ENCODE measurements around the gene IKZF5. TPM values are rescaled to one million over a fixed set of nuclear protein-coding genes. Genes with fewer than 3 reads are reported as not detected.

IKZF5 gene
- polyA plus RNA-seq, 3 donors: 8.6 to 12.8 (median 9.8) TPM

GRCh38 chr10:123043409-123043925 is 34.9 kb upstream of the IKZF5 start:
- Histone ChIP-seq H3K79me2 (ENCODE audit: insufficient read depth, low read length) (no peaks in the 10 kb centered on the region), H4K20me1 (ENCODE audit: insufficient read depth, low read length) (no peaks in the 10 kb centered on the region), H3K4me2 (replicated peaks; ENCODE audit: extremely low read depth, low read length, poor library complexity, severe bottlenecking) (no peak overlapping the region), H3K4me3 (replicated peaks in 1 of 3; ENCODE audit: low read depth in 2 of 3, low read length in 3 of 3) (no peak overlapping the region), H3K9ac (ENCODE audit: insufficient read depth, low read length, poor library complexity, severe bottlenecking) (no peak overlapping the region), H3K27me3 (ENCODE audit: control insufficient read depth in 2 of 2, insufficient read depth in 2 of 2, low read length in 2 of 2) (no peaks in the 10 kb centered on the region), H3K4me1 (ENCODE audit: control insufficient read depth in 1 of 2, insufficient read depth in 2 of 2, low read length in 2 of 2) (peaks cover 11% of the 10 kb centered on the region in 2 donors), H2AFZ (ENCODE audit: insufficient read depth, low read depth, low read length, poor library complexity, severe bottlenecking) (no peak overlapping the region), H3K36me3 (replicated peaks in 1 of 2; ENCODE audit: control insufficient read depth in 1 of 2, insufficient read depth in 2 of 2, low read length in 2 of 2) (peaks cover 0 to 25% of the 10 kb centered on the region in 2 donors), H3K9me3 (replicated peaks in 1 of 2; ENCODE audit: control insufficient read depth in 1 of 2, insufficient read depth in 1 of 2, low read length in 2 of 2) (no peaks in the 10 kb centered on the region), H3K27ac (ENCODE audit: low read depth in 1 of 2, low read length in 2 of 2) (no peak overlapping the region)
- Mint-ChIP-seq H3K36me3 (peaks cover 21 to 25% of the 10 kb centered on the region in 2 donors), H3K27ac (peak overlapping the region in 2 of 7 donors; percentile 19 to 82), H3K4me1 (peaks cover 12% of the 10 kb centered on the region), H3K4me3 (no peak overlapping the region), H3K9me3 (no peaks in the 10 kb centered on the region), H3K27me3 (ENCODE audit: low read depth in 3 of 3) (no peaks in the 10 kb centered on the region)
- 0% methylated on average over 2 of the region's 5 CpGs for WGBS (ENCODE audit: insufficient coverage)
- peak; percentile 69 for TF ChIP-seq CTCF (IDR thresholded peaks at IDR 0.05)
- intact Hi-C loops (cut with micrococcal nuclease): loop anchor here in 1 of 2 donors (5.0 kb wide), 1 partner anchor 514 kb away; no protein-coding TSS in a partner anchor
- DNase-seq: peak; percentile 6 to 22 (median 11)

- Histone ChIP-seq H3K4me1 (ENCODE audit: control insufficient read depth in 1 of 2, insufficient read depth in 2 of 2, low read length in 2 of 2) (peaks cover 11% of the 10 kb centered on the region in 2 donors), H3K27ac (ENCODE audit: low read depth in 1 of 2, low read length in 2 of 2) (no peak overlapping the region), H3K27me3 (ENCODE audit: control insufficient read depth in 2 of 2, insufficient read depth in 2 of 2, low read length in 2 of 2) (no peaks in the 10 kb centered on the region), H3K4me2 (replicated peaks; ENCODE audit: extremely low read depth, low read length, poor library complexity, severe bottlenecking) (no peak overlapping the region), H3K36me3 (replicated peaks in 1 of 2; ENCODE audit: control insufficient read depth in 1 of 2, insufficient read depth in 2 of 2, low read length in 2 of 2) (peaks cover 0 to 20% of the 10 kb centered on the region in 2 donors), H2AFZ (ENCODE audit: insufficient read depth, low read depth, low read length, poor library complexity, severe bottlenecking) (no peak overlapping the region), H4K20me1 (ENCODE audit: insufficient read depth, low read length) (no peaks in the 10 kb centered on the region), H3K9me3 (replicated peaks in 1 of 2; ENCODE audit: control insufficient read depth in 1 of 2, insufficient read depth in 1 of 2, low read length in 2 of 2) (no peaks in the 10 kb centered on the region), H3K9ac (ENCODE audit: insufficient read depth, low read length, poor library complexity, severe bottlenecking) (no peak overlapping the region), H3K4me3 (replicated peaks in 1 of 3; ENCODE audit: low read depth in 2 of 3, low read length in 3 of 3) (no peak overlapping the region), H3K79me2 (ENCODE audit: insufficient read depth, low read length) (no peaks in the 10 kb centered on the region)
- Mint-ChIP-seq H3K4me3 (no peak overlapping the region), H3K27ac (peak overlapping the region in 1 of 7 donors; percentile 19), H3K36me3 (peaks cover 16 to 20% of the 10 kb centered on the region in 2 donors), H3K27me3 (ENCODE audit: low read depth in 3 of 3) (no peaks in the 10 kb centered on the region), H3K9me3 (no peaks in the 10 kb centered on the region), H3K4me1 (peaks cover 12% of the 10 kb centered on the region)
- TF ChIP-seq CTCF (IDR thresholded peaks at IDR 0.05): no peak
- DNase-seq: no peak
- 96% methylated on average over 7 of the region's 12 CpGs for WGBS (ENCODE audit: insufficient coverage)
- intact Hi-C loops (cut with micrococcal nuclease): loop anchor here in 1 of 2 donors (5.0 kb wide), 1 partner anchor 514 kb away; no protein-coding TSS in a partner anchor
Measured at GRCh38 chr10:123042708-123043408, 34.3 kb upstream of the IKZF5 start.
